ENCODE measurements around the gene CXCR6.

The CXCR6 gene

DNA sequence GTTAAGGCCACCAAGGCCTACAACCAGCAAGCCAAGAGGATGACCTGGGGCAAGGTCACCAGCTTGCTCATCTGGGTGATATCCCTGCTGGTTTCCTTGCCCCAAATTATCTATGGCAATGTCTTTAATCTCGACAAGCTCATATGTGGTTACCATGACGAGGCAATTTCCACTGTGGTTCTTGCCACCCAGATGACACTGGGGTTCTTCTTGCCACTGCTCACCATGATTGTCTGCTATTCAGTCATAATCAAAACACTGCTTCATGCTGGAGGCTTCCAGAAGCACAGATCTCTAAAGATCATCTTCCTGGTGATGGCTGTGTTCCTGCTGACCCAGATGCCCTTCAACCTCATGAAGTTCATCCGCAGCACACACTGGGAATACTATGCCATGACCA, 3.6 kb downstream of the CXCR6 start:
- no peak for TF ChIP-seq CTCF (IDR thresholded peaks at IDR 0.05)
- Mint-ChIP-seq H3K27ac (no peak overlapping the region), H3K36me3 (ENCODE audit: low read depth) (peaks cover 36% of the 10 kb centered on the region), H3K27me3 (ENCODE audit: low read depth, poor library complexity) (peaks cover 3% of the 10 kb centered on the region), H3K4me1 (no peaks in the 10 kb centered on the region), H3K9me3 (no peaks in the 10 kb centered on the region), H3K4me3 (no peak overlapping the region)
- no peak for DNase-seq

DNA sequence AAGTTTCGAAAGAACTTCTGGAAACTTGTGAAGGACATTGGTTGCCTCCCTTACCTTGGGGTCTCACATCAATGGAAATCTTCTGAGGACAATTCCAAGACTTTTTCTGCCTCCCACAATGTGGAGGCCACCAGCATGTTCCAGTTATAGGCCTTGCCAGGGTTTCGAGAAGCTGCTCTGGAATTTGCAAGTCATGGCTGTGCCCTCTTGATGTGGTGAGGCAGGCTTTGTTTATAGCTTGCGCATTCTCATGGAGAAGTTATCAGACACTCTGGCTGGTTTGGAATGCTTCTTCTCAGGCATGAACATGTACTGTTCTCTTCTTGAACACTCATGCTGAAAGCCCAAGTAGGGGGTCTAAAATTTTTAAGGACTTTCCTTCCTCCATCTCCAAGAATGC, 4.1 kb downstream of the CXCR6 start:
- DNase-seq: no peak
- no peaks in the 10 kb centered on the region for H3K9me3 Mint-ChIP-seq
- no peak for TF ChIP-seq CTCF (IDR thresholded peaks at IDR 0.05)
- H3K4me1 Mint-ChIP-seq: no peaks in the 10 kb centered on the region
- H3K4me3 Mint-ChIP-seq: no peak overlapping the region
- peaks cover 41% of the 10 kb centered on the region for H3K36me3 Mint-ChIP-seq (ENCODE audit: low read depth)
- peaks cover 3% of the 10 kb centered on the region for H3K27me3 Mint-ChIP-seq (ENCODE audit: low read depth, poor library complexity)
- no peak overlapping the region for H3K27ac Mint-ChIP-seq

DNA sequence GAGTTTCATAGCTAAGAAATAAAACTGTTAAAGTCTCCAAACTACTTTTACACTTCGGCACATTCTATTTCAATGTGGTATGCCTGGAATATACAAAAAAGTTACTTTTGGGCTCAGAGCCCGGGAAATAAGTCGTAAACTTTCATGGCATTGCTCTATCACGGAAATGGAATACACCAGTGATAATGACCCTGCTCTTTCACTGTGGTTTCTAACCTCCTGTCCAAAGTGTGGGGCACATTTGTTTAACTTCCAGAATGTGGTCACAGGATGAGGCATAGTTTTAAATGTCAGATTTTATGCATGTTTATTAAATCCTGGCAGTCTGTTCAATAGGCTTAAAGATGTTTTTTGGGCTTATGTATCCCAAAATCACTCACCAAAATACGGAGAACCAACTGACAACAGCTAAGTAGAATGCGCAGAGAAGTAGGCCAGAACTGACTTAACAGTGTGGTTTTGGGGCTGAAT, 5.1 kb downstream of the CXCR6 start:
- no peak for TF ChIP-seq CTCF (IDR thresholded peaks at IDR 0.05)
- no peaks in the 10 kb centered on the region for H3K9me3 Mint-ChIP-seq
- no peaks in the 10 kb centered on the region for H3K4me1 Mint-ChIP-seq
- no peak overlapping the region for H3K27ac Mint-ChIP-seq
- peaks cover 3% of the 10 kb centered on the region for H3K27me3 Mint-ChIP-seq (ENCODE audit: low read depth, poor library complexity)
- H3K36me3 Mint-ChIP-seq (ENCODE audit: low read depth): peaks cover 51% of the 10 kb centered on the region
- no peak for DNase-seq
- no peak overlapping the region for H3K4me3 Mint-ChIP-seq

DNA sequence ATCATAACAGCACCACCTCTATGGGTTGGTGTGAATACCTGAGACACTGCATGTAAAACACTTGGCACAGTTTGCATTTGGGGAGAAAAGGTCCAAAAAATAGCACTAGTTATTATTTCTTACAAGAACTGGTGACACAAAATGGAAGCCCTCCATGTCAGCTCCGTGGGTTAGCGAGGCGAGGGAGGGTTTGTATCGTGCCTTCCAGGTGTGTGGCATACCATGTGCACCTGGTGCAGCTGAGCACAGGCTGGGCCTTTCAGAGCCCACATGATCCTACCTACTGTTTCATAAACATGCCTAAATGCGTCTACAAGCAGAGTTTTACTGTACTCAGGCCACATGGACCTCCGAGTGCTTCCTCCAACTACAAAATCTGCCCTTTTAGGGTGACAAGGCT, 5.6 kb downstream of the CXCR6 start:
- no peaks in the 10 kb centered on the region for H3K4me1 Mint-ChIP-seq
- no peak overlapping the region for H3K27ac Mint-ChIP-seq
- no peak overlapping the region for H3K4me3 Mint-ChIP-seq
- H3K27me3 Mint-ChIP-seq (ENCODE audit: low read depth, poor library complexity): peaks cover 3% of the 10 kb centered on the region
- DNase-seq: no peak
- no peak for TF ChIP-seq CTCF (IDR thresholded peaks at IDR 0.05)
- peaks cover 56% of the 10 kb centered on the region for H3K36me3 Mint-ChIP-seq (ENCODE audit: low read depth)
- no peaks in the 10 kb centered on the region for H3K9me3 Mint-ChIP-seq

GRCh38 chr3:45949432-45949831, 6.2 kb downstream of the CXCR6 start:
- Mint-ChIP-seq H3K9me3 (no peaks in the 10 kb centered on the region), H3K36me3 (ENCODE audit: low read depth) (peaks cover 62% of the 10 kb centered on the region), H3K4me3 (no peak overlapping the region), H3K27me3 (ENCODE audit: low read depth, poor library complexity) (peaks cover 3% of the 10 kb centered on the region), H3K27ac (no peak overlapping the region), H3K4me1 (no peaks in the 10 kb centered on the region)
- no peak for TF ChIP-seq CTCF (IDR thresholded peaks at IDR 0.05)
- DNase-seq: no peak

DNA sequence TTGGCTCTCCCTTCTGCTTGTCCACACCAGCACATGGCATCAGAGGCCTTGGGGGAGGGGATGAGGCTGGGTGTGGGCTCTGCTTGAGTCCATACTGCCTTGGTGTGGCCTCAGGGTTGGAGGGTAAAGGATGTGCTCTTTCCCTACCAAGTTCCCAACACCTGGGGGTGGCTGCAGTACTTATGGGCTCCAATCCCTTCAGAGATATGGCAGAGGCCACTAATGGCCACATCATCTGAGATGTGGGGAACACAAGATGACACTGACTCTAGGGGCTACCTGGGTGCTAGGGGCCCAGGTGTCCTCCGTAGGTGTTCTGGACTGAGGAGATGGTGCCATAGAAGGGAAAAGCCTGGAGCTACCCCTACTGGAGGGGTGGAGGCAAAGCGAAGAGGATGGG, 6.9 kb downstream of the CXCR6 start:
- peaks cover 67% of the 10 kb centered on the region for H3K36me3 Mint-ChIP-seq (ENCODE audit: low read depth)

More for the DNA sequence above, 6.9 kb downstream of the CXCR6 start:
- TF ChIP-seq CTCF (IDR thresholded peaks at IDR 0.05): no peak
- Mint-ChIP-seq H3K27ac (no peak overlapping the region), H3K4me3 (no peak overlapping the region), H3K9me3 (no peaks in the 10 kb centered on the region), H3K4me1 (no peaks in the 10 kb centered on the region), H3K27me3 (ENCODE audit: low read depth, poor library complexity) (peaks cover 3% of the 10 kb centered on the region)
- no peak for DNase-seq
